Type B pancreatic cell (in vitro differentiated cells): ENCODE data around the gene SERPINA10. TPM values are rescaled to one million over a fixed set of nuclear protein-coding genes. Genes with fewer than 3 reads are reported as not detected.
"Not testable (repeated sequence)": the region's sequence is repeated elsewhere in the genome, so short reads cannot be mapped to it uniquely, and the experiment has no call there.

ENCODE experiments used
- DNase-seq: peaks from one replicate; pipeline ENCODE4 v3.0.0; 2021; ENCODE audit warnings: mixed read lengths; ENCODE audit not compliant: unreplicated experiment; ENCODE audit errors: extremely low spot score
- H3K27ac Mint-ChIP-seq: 2 replicates; pipeline ENCODE4 v1.8.0; 2021; ENCODE audit warnings: mild to moderate bottlenecking, mixed read lengths
- H3K27me3 Mint-ChIP-seq: 2 replicates; pipeline ENCODE4 v1.8.0; 2021; ENCODE audit warnings: mixed read lengths
- H3K36me3 Mint-ChIP-seq: 2 replicates; pipeline ENCODE4 v1.8.0; 2021; ENCODE audit warnings: mixed read lengths
- H3K4me1 Mint-ChIP-seq: one replicate; pipeline ENCODE4 v1.8.0; 2021; ENCODE audit warnings: mixed read lengths; ENCODE audit not compliant: unreplicated experiment
- H3K4me3 Mint-ChIP-seq: 2 replicates; pipeline ENCODE4 v1.8.0; 2021; ENCODE audit warnings: mild to moderate bottlenecking, mixed read lengths
- H3K9me3 Mint-ChIP-seq: 2 replicates; pipeline ENCODE4 v1.8.0; 2021; ENCODE audit warnings: mixed read lengths
- total RNA-seq: library from RNA; stranded (reverse); gene quantifications from 2 replicates; pipeline ENCODE4 v1.2.1, GENCODE V29; 2021; ENCODE audit warnings: low replicate concordance
- TF ChIP-seq, protein P1 (sequence below): fragments of 200-600 bp; sonication (generic); conservative IDR thresholded peaks from 2 replicates; pipeline ENCODE4 v1.5.0; 2021; ENCODE audit warnings: antibody characterized with exemption, mild to moderate bottlenecking

Gene SERPINA10
- total RNA-seq, 1 donor from 2014 or later: 1.5 TPM

- no peaks in the 10 kb centered on the region for H3K9me3 Mint-ChIP-seq
- H3K4me3 Mint-ChIP-seq: no peak overlapping the region
- no peak for DNase-seq
- H3K27me3 Mint-ChIP-seq: no peaks in the 10 kb centered on the region
- H3K27ac Mint-ChIP-seq: no peak overlapping the region
- TF ChIP-seq, protein P1, sequence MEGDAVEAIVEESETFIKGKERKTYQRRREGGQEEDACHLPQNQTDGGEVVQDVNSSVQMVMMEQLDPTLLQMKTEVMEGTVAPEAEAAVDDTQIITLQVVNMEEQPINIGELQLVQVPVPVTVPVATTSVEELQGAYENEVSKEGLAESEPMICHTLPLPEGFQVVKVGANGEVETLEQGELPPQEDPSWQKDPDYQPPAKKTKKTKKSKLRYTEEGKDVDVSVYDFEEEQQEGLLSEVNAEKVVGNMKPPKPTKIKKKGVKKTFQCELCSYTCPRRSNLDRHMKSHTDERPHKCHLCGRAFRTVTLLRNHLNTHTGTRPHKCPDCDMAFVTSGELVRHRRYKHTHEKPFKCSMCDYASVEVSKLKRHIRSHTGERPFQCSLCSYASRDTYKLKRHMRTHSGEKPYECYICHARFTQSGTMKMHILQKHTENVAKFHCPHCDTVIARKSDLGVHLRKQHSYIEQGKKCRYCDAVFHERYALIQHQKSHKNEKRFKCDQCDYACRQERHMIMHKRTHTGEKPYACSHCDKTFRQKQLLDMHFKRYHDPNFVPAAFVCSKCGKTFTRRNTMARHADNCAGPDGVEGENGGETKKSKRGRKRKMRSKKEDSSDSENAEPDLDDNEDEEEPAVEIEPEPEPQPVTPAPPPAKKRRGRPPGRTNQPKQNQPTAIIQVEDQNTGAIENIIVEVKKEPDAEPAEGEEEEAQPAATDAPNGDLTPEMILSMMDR: no peak
- no peaks in the 10 kb centered on the region for H3K36me3 Mint-ChIP-seq
- peaks cover 5% of the 10 kb centered on the region for H3K4me1 Mint-ChIP-seq
These were observed 4.2 kb downstream of the SERPINA10 start for GRCh38 chr14:94288610-94289465.

- Mint-ChIP-seq H3K27me3 (no peaks in the 10 kb centered on the region), H3K4me1 (no peaks in the 10 kb centered on the region), H3K36me3 (no peaks in the 10 kb centered on the region), H3K4me3 (no peak overlapping the region), H3K27ac (no peak overlapping the region), H3K9me3 (no peaks in the 10 kb centered on the region)
- no peak for DNase-seq
- TF ChIP-seq, protein P1: no peak
These were observed 7.9 kb downstream of the SERPINA10 start for GRCh38 chr14:94285158-94285557.

DNA sequence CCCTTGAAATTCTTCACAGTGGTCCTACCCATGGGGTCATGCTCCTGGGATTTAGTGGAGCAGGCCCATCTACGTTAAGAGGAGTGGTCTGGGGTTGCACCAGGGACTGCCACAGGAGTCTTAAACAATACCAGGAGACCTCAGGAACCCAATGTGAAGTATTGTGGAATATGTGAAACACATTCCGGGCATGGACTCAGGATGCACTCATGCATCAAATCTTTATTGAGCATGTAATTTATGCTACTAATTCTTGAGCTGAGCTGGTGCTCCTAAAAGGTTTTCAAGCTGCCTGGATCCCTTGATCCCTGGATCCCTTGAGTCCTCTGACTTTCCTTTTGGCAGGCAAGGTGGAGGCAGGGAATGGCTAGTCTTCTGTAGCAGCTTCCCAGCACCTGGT lies 8.8 kb downstream of the SERPINA10 start:
- H3K27ac Mint-ChIP-seq: no peak overlapping the region
- H3K36me3 Mint-ChIP-seq: no peaks in the 10 kb centered on the region
- no peak for DNase-seq
- no peak overlapping the region for H3K4me3 Mint-ChIP-seq
- H3K27me3 Mint-ChIP-seq: no peaks in the 10 kb centered on the region
- H3K9me3 Mint-ChIP-seq: no peaks in the 10 kb centered on the region
- H3K4me1 Mint-ChIP-seq: no peaks in the 10 kb centered on the region
- TF ChIP-seq, protein P1: no peak

DNA sequence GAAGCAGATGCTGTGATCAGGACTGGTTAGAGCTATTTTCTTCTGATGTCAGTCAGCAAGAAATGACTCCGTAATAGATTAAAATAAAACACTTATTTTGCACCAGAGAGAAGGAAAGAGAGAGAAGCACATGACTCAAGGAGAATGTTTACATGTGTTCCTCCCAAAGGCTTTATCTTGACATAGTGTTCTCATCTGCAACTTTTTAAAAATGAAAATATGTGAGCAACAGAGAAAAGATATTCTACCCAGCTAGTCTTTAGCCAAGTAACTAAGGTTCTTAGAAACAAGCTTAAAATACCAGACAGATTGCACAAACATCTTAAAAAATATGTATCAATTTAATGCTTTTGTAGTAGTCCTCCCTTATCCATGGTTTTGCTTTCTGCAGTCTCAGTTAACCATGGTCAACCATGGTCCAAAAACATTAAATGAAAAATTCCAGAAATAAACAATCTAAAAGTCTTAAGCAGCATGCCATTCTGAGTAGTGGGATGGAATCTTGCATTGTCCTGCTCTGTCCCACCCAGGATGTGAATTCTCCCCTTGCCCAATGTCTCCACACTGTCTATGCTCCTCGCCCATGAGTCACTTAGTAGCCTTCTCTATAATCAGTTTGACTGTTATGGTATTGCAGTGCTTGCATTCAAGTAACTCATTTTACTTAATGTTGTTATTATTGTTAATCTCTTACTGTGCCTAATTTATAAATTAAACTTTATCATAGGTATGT lies 9.9 kb downstream of the SERPINA10 start:
- Mint-ChIP-seq H3K27me3 (no peaks in the 10 kb centered on the region), H3K36me3 (no peaks in the 10 kb centered on the region), H3K4me3 (no peak overlapping the region), H3K27ac (no peak overlapping the region), H3K4me1 (no peaks in the 10 kb centered on the region), H3K9me3 (no peaks in the 10 kb centered on the region)
- no peak for DNase-seq
- TF ChIP-seq, protein P1: no peak

GRCh38 chr14:94278731-94279130 lies 14.3 kb downstream of the SERPINA10 start:
- DNase-seq: no peak
- TF ChIP-seq, protein P1: no peak
- no peak overlapping the region for H3K4me3 Mint-ChIP-seq
- H3K9me3 Mint-ChIP-seq: no peaks in the 10 kb centered on the region
- H3K36me3 Mint-ChIP-seq: no peaks in the 10 kb centered on the region
- no peak overlapping the region for H3K27ac Mint-ChIP-seq
- H3K4me1 Mint-ChIP-seq: no peaks in the 10 kb centered on the region
- no peaks in the 10 kb centered on the region for H3K27me3 Mint-ChIP-seq

DNA sequence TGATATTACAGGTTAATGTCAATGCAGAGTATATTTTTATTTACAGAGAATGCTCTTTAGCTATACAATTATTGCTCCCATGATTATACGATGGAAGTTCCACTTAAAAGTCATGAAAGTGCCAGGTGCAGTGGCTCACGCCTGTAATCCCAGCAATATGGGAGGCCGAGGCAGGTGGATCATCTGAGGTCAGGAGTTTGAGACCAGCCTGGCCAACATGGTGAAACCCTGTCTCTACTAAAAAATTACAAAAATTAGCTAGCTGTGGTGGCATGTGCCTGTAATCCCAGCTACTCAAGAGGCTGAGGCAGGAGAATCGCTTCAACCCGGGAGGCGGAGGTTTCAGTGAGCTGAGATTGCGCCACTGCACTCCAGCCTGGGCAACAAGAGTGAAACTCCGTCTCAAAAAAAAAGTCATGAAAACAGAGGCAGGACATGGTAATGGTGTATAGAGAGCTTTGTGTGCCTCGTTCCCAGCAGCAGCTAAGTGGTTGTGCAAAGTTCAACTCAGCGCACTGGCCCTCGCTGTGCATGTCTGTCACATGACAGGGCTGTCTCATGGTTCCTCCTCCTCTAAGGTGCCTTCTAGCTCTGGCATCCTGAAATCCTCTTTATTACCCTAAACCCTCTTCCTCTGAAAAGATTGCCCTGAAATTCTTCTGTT lies 16.0 kb downstream of the SERPINA10 start:
- not testable (repeated sequence) for H3K4me1 Mint-ChIP-seq, H3K27ac Mint-ChIP-seq, H3K4me3 Mint-ChIP-seq, DNase-seq, H3K36me3 Mint-ChIP-seq, H3K9me3 Mint-ChIP-seq, H3K27me3 Mint-ChIP-seq
